IPS-18c (cell line): ENCODE results near the gene PAM16.

Experiments
- H3K4me3 ChIP-seq: 2 replicates; pipeline ENCODE4 v1.7.0; 2013; ENCODE audit warnings: low read depth, mild to moderate bottlenecking, low read length, moderate library complexity; ENCODE audit not compliant: insufficient read depth
- H3K9me3 ChIP-seq: one replicate; pipeline ENCODE4 v1.6.1; 2013; ENCODE audit warnings: mild to moderate bottlenecking, low read length, moderate library complexity; ENCODE audit not compliant: control insufficient read depth, insufficient read depth

PAM16 gene

DNA sequence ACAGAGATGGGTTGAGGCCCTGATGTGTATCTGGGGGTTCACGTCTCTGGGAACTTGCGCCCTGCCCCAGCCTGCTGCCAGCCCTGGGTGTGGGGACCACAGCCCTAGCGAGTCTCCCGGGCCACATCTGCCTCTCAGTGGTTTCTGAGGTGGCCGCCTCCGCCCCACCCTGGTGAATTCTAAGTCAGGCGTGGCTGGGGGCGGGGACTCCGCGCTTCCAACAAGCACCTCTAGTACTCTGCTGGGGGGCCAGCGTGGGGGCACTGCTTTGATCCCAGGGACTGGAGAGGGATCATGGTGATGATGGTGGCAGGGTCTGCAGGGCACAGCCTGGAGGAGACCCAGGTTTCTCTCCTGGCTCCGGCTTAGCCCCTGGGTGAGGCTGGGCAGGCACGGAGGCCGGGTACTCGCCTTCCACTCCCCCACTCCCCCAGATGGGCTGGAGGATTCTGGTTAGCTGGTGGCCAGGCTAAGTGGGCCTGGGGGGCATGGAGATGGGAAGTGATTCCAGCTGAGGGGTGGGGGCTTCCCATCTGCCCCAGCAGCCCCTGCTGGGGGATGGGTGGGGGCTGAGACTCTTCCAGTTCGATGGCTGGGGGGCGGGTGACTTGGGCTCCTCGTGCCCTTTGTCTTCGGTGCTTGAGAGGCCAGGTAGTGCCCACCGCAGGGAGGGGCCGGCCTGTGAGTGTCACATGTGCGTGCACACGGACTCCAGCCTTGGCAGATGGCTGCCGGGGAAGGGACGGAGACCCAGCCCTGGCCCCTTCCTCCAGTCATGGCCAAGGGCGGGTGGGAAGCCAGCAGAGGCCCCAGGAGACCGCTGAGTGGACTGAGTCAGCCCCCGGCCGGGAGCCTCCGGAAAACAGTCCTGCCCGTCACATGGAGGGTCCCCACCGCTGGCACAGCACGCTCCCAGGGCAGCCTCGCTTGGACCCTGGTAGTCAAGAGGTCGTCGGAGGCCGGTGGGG is 31.4 kb downstream of the PAM16 start:
- no peak overlapping the region for H3K4me3 ChIP-seq
- H3K9me3 ChIP-seq = no peaks in the 10 kb centered on the region

DNA sequence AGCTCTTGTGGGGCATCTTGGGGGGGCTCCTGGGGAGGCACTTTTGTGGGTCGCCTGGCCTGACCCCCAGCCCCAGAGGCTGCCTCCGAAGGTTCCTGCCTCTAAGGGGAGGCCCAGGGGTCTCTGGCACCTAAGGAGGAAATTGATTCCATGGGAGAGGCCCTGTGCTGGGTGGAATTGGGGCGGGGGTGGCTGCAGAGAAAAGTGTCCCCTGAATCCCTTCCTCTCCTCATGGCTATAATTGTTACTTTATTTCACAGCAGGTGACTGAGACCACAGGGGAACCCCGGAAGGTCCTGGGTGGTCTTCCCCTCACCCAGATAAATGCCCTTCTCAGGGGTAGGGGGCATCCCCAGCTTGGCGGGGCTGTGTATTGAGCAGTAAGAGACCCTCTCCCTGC is 32.2 kb downstream of the PAM16 start:
- no peaks in the 10 kb centered on the region for H3K9me3 ChIP-seq
- H3K4me3 ChIP-seq = no peak overlapping the region

DNA sequence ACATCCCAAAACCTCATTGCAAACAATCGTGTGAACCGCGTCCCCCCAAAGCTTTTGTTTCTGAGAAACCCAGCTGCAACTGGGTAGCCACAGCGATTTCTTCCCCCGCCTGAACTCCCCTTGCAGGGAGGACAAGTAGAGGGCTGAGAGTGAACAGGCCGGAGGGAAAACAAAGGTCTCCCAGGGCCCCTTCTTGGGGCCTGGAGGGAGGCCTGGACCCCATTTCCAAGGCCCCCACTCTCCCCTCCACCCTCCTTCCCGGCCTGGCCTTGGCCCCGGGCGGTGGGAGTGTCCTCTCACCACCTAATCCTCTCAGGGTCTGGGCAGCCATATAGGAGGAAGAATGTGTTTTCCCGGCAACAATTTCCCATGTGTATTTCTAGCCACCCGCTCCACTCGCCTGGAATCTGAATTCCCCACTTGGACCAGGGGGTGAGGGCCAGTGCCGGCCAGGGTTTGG is 32.6 kb downstream of the PAM16 start:
- Histone ChIP-seq H3K9me3 (no peaks in the 10 kb centered on the region), H3K4me3 (no peak overlapping the region)

- no peaks in the 10 kb centered on the region for H3K9me3 ChIP-seq
- H3K4me3 ChIP-seq = no peak overlapping the region
Observed at GRCh38 chr16:4317532-4318450, 33.3 kb downstream of the PAM16 start.

DNA sequence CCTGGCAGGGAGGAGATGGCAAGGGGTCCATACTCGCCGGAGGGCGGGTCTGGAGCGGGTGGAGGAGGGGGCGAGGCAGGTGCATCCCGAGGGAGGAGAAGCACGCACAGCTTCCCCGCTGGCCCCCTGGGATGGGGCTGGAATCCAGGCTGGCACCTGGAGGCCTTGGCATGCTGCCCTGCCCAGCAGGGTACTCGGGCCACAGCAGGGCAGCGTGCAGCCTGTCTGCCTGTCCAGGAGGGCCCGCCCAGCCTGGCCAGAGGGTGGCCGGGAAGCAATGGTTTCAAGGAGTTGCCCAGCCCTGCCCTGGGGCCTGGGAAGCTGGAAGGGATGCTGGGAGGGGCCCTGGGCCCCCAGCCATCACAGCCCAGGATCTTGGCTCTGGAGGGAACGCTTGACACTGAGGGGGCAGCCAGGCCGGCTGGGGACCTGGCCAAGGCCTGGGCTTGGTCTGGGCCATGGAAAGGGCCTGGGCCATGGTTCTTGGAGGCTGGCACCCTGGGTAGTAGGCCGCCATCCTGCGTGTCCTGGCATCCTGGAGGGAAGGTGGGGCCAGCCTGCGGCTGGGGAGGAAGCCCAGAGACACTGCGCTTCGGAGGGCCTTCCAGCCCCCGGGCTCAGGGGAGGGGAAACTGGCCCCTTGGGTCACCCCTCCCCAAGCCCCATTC is 34.1 kb downstream of the PAM16 start:
- no peaks in the 10 kb centered on the region for H3K9me3 ChIP-seq
- peak overlapping the region; percentile 71 for H3K4me3 ChIP-seq

- peak overlapping the region; percentile 71 for H3K4me3 ChIP-seq
Observed at GRCh38 chr16:4316108-4316863, 34.8 kb downstream of the PAM16 start.

DNA sequence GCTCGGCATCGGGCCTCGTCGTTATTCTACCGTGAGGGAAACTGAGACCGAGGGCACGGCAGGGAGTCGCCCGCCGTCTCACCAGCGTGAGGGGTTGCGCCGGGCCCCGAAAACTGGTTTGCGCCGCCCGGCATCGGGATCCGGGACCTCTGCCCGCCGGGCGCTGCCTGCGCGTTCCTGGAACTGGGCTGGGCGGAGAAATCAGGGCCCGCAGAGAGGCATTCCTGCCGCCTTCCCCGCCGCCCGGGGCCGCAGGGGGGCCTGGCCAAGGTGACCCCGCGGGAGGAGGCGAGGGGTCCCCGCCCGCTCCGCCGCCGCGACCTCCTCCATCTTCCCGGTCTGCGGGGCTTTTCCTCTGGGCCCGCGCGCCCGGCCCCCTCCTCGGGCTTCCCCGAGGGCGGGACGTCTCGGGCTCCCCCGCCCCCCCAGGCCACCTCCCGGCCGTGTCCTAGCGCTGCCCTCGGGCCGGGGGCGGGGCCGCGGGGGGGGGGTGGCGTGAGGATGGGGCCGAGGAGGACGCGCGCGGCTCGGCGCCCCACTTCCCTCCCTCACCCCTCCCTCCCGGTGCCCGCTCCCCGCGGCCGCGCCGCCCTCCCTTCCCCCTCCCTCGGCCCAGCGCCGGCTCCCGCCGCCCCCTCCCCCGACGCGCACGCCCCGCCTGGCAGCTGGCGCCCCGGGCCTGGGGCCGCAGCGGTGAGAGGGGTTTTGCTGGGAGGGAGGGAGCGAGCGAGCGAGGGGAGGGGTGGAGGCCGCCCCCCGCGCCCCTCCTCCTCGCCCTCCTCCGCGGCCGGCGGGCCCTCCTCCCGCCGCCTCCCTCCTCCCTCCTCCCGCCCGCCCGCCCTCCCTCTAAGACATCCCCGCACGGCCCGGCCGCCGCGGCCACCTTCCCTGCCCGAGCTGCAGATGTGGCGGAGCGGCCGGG is 35.7 kb downstream of the PAM16 start, which contains the start of gene GLIS2:
TSS of gene GLIS2 (plus strand) at position 882 of the 922 bp plus-strand sequence. CDS start 16,214 bp downstream, outside the sequence.
- peak within 1 kb of the TSS; percentile 71 for H3K4me3 ChIP-seq
- no peaks in the 10 kb centered on the region for H3K9me3 ChIP-seq

More at GRCh38 chr16:4316108-4316863, 34.8 kb downstream of the PAM16 start:
- no peaks in the 10 kb centered on the region for H3K9me3 ChIP-seq

DNA sequence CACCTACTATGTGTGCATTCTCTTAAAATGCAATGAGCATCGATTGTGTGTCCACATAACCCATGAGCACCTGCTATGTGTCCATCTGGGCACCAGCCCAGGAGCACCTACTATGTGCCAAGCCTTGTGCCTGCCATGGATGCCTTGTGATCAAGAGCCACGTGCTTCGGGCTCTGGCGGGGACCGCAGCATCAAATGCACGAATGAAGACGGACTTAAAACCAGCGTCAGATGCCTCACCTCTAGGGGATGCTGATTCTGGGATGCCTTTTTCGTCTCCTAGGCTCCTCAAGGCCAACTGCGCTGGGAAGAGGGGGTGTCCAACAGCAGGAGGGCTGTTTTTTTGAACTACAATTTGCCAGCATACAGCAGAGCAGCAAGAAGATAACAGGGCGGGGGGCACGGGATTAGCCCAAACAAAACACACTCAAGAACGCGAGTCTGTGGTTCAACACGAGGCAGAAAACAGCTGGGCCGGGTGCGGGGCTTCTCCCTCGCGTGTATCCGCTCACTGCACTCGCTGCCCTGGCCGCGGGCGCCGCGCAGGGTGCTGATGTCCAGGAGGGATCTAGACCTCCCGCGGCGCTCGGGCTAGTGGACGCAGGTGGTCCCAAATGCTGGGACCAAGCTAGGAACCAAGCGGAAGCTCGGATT is 36.5 kb downstream of the PAM16 start:
- no peaks in the 10 kb centered on the region for H3K9me3 ChIP-seq
- H3K4me3 ChIP-seq = peak overlapping the region; percentile 71

DNA sequence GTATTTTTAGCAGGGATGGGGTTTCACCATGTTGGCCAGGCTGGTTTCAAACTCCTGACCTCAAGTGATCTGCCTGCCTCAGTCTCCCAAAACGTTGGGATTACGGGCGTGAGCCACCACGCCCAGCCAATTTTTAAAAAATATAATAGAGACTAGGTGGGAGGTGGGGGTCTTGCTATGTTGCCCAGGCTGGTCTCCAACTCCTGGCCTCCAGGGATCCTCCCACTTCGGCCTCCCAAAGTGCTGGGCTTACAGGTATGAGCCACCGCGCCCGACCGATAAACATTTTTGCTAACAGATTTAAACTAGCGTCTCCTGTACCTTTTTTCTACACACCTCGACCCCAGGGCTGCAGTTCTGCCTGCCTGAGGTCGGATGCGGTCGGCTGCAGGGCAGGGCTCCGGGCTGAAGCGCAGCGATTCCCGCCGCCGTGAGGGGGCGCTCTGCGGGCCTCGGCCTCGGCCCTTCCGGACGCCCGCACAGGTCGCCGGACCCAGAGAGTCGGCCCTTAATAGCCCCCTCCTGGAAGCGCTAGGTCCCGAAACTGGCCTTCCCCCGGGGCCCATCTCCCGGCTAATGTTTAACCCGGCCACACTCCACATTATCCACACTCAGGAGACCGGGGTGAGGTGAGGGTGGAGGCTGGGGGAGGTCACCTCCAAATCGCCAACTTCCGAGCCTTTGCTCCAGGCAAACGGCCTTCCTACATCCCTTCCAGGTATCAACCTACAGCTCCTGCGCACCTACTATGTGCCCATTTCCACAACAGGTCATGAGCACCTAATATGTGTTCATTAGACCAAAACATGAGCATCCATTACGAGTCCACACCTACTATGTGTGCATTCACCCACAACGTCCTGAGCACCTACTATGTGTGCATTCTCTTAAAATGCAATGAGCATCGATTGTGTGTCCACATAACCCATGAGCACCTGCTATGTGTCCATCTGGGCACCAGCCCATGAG is 37.3 kb downstream of the PAM16 start:
- Histone ChIP-seq H3K9me3 (no peaks in the 10 kb centered on the region), H3K4me3 (no peak overlapping the region; the same call in 1 of the 2 replicates)

- Histone ChIP-seq H3K4me3 (no peak overlapping the region), H3K9me3 (no peaks in the 10 kb centered on the region)
Observed at GRCh38 chr16:4309833-4310266, 41.3 kb downstream of the PAM16 start.

DNA sequence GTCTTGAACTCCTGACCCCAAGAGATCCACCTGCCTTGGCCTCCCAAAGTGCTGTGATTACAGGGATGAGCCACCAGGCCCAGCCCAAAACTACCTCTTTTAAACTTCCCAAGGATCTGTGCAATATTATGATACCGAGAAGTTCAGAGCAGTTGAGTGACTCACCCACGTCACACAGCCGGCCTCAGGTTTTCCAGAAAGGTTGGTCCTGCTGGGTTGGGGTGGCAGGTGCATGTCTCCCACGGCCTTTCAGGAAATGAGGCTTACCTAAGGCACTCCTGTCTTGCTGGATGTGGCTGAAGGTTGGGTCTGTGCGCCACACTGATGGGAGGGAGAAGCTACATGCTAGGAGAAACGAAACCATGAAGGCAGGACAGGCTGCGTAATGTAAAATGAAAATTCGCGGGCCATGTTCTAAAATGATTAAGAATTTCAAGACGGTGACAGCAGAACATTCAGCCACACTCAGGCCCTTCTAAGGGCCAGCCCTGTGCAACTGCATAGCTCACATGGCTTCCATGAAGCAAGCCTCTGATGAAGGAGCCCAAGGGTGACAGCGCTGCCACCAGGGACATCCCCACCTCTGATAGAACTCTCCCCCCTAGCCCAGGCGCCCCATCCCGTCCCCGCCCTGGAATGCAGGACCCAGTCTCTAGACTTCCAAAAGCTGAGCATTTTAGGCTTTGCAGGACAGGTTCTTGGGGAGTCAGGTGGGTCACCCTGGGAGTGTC is 41.9 kb downstream of the PAM16 start:
- H3K4me3 ChIP-seq = no peak overlapping the region
- no peaks in the 10 kb centered on the region for H3K9me3 ChIP-seq

DNA sequence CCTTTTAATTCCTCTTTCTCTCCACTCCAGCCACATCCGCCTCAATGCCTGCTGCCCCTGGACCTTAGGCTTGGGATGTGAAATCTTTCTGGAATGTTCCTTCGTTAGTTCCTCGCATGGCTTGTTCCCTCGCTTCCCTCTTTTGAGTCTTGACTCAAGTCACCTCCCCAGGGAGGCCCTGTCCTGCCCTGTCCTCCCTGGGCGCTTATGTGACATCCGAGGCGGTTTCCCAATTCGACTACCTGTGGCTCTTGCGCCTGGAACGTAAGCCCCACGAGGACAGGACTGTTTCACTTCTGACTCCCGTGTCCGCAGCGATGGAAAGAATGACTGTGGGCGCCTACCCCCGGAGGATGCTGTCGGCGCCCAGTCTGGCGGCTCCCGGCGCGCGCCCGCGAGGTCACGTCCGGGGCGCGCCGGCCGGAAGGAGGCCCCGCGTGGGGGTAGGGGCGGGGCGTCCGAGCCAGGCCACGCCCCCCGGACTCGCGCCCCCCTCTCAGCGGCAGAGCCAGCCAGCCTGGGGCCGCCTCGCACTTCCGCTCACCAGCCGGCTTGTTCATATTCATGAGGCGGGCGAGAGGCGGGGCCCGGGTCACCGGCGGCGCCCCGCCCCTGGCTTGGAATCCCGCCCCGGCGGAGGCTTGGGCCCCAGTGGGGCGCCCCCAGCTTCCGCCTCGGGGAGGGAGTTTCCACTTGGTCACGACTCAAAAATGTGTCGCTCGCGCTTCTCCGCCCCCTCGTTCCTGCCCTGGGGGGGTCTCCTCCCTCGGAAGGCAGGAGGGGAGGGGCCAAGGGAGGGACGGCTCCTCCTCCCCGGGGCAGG is 43.7 kb downstream of the PAM16 start:
- peak overlapping the region; percentile 78 for H3K4me3 ChIP-seq
- H3K9me3 ChIP-seq = no peaks in the 10 kb centered on the region
